Activated effector memory CD4-positive, alpha-beta T cell treated with Interleukin-2 at 50 U/mL for 16 hours (primary cell): ENCODE measurements around the gene TMEM170B.

Experiments
- DNase-seq: peaks from one replicate; pipeline ENCODE4 v3.0.0-alpha.2; 2020

The TMEM170B gene

DNA sequence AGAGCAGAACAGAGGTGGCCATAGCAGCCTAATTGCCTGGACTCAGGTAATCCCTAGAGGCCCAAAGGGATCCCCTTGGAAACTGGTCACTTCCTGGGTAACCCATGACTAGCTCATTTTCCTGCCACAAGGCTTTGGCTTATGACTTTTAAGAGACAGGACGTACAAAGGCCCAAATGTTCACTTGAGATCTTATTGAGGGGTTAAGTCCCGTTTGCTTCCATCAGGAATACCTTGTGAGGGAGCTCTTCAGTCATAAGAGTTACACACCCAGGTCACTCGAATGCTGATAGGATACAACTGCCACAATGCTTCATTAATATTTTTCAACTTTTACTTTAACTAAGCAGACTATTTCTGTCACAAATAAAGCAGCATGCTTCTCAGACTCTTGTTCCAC, 51.7 kb downstream of the TMEM170B start:
- no peak for DNase-seq

DNA sequence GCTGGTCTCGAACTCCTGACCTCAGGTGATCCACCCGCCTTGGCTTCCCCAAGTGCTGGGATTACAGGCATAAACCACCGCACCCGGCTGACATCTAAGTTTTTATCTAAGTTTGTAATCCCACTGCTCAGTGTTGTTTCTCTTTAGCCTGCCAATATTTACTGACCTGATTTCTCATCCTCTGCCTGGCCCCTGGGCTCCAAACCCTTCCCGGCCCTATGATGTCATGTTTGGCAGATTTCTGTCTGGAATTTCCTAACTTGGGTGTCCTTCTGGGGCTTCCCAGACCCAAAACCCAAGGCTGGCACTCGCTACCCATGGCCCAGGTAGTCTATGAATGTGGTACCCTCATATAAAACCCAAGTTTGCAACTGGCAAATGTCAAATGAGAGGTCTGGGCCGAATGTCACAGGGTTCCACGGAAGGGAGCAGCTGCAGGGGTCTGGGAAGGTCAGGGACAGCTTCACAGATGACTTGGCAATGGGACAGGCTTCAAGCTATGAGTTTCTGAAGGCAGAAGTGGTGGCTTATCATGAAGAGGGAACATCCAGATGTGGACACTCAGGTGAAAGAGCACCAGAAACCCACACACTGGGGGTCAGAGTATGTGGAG, 54.9 kb downstream of the TMEM170B start:
- no peak for DNase-seq

- no peak for DNase-seq
Observed at GRCh38 chr6:11593096-11593495, 55.5 kb downstream of the TMEM170B start.

DNA sequence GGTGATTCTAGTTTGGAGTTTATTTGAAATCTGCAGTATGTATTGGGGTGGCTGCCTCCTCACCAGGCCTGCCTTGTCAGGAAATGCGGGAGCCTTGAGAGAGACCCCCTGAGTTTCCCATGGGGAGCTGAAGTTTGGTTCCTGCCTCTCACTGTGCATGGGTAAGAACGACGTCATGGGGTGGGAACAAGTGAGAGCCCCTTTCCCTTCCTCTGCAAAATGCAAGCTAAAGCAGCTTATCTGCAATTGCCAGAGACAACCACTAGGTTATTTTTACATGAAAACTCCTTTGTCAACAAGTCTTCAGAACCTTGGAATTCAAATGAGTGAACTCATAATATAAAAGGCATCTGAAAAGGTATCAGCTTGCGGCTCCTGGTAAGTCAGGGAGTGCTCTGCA, 58.4 kb downstream of the TMEM170B start:
- DNase-seq = no peak

GRCh38 chr6:11596640-11597237, 59.2 kb downstream of the TMEM170B start:
- no peak for DNase-seq

GRCh38 chr6:11598687-11599086, 61.1 kb downstream of the TMEM170B start:
- DNase-seq = no peak

GRCh38 chr6:11600251-11600650, 62.7 kb downstream of the TMEM170B start:
- DNase-seq = no peak

- DNase-seq = no peak
Observed at GRCh38 chr6:11601776-11602605, 64.4 kb downstream of the TMEM170B start.

DNA sequence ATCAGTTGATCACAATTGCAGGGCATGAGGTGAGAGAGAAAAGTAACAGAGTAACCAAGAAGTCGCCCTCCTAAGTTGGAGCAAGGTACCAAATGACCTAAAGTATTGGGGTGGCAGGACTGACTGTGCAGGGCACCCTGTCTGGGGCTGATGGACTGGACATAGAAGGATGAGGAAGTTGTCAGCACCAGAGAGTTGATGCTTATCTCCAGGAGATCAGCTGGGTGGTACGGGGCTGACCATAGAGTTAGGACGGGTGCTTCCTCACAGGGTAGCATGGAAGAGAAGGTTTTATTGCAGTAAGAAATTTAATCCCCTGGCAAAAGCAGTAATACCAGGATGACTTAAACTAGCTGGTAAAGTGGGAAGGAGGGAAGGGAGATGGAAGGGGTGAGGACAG, 66.7 kb downstream of the TMEM170B start:
- no peak for DNase-seq

GRCh38 chr6:11604836-11605506, 67.4 kb downstream of the TMEM170B start:
- DNase-seq = no peak

DNA sequence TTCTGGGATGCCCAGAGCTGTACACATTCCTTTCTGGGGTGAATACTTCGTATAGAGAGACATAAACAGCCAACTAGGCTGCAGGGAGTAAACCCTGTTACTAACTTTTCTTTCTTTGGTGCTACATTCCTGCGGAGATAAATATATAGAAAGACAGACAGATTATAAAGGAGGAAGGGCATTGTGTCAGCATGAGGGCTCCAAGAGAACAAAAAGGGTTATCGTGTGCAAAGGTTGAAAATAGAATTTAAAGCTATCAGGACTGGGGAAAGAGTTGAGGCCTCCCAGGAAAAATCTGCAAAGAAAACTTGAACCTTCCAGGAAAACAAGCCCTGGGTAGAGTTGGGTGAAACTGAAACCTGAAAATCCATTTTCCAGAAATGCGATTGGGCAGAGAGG, 68.0 kb downstream of the TMEM170B start:
- no peak for DNase-seq

GRCh38 chr6:11606332-11606731, 68.8 kb downstream of the TMEM170B start:
- DNase-seq = no peak

DNA sequence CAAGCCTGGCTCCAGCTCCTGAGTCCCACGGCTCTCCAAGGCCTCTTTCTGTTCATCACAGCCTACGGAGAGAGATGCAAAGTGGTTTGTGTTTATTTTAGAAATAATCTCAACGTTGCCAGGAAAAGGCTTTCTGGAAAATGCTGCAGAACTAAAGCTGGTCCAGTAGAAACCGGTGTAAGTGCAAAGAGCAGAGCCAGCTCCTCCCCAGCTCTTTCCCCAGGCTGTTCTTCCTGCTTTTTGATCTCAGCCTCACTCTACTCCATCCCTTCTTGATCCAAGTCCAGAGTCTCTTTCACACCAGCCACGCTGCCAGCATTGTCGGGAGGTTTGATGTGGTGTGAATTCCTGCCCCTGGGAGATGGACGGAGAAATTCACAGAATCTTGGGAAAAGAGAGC, 69.8 kb downstream of the TMEM170B start:
- no peak for DNase-seq

DNA sequence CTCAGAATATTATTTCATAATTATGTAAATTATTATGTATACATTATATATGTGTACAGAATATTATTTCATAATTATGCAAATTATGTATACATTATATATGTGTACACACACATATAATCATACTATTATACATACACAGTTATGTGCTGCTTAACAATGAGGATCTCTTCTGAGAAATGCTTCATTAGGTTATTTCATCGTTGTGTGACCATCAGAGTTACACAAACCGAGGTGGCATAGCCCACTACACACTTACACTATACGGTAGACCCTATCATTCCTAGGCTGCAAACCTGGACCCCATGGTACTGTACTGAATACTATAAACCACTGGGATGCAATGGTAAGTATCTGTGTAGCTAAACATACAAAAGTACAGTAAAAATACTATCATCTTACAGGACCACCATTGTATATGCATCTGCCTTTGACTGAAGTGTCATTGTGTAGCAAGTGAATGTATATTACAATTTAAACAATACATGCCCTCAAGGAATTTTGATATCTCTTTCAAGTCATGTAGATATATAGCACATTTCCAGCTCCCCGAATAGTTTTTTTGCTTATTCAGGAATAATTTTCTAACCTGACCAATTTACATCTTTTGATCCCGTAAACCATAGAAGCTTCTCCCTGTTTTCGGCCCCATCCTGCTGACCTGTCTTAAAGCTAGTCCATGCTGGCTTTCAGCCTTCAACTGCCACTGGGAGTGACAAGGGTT, 71.2 kb downstream of the TMEM170B start:
- no peak for DNase-seq

DNA sequence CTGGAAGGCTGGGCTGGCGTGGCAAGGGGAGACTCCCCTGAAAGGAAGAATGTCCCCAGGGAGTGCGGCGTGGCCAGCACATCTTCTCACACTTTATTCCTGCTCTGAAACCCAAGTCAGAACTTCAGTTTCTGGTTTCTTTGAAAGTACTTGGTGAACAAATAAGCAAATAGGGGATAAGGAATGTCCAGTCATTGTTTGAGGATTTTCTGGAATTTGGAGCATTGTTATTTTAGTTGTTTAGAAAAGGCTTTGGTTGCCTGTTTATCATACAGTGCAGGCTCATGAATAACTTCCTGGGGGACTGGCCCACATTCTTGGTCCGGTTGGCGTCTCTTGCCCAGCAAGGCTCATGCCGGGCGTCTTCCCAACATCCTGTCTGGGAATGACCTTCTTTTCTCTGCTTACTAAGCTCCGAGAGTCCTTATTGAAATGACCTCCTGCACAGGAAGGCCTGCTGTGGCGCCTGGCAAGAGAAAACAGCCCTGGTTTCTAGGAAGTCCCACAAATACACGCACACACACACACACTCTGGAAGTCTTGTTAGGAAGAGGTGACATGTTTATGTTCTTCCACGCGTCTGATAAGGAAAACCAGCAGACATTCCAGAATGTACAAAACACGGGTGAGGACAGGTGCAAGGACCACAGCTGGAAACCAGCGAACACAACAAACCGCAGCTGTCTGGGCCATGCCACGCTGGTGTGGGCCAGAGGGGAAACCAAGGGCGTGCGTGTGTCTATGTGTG, 71.9 kb downstream of the TMEM170B start:
- DNase-seq = no peak

- DNase-seq = no peak
Observed at GRCh38 chr6:11613336-11613735, 75.8 kb downstream of the TMEM170B start.

GRCh38 chr6:11613858-11614257, 76.3 kb downstream of the TMEM170B start:
- no peak for DNase-seq

GRCh38 chr6:11614534-11615213, 77.1 kb downstream of the TMEM170B start:
- no peak for DNase-seq

GRCh38 chr6:11615214-11615602, 77.7 kb downstream of the TMEM170B start:
- no peak for DNase-seq

- no peak for DNase-seq
Observed at GRCh38 chr6:11616200-11616611, 78.7 kb downstream of the TMEM170B start.

- no peak for DNase-seq
Observed at GRCh38 chr6:11618533-11618932, 81.0 kb downstream of the TMEM170B start.

- DNase-seq = no peak
Observed at GRCh38 chr6:11621119-11621518, 83.6 kb downstream of the TMEM170B start.
